ENCODE measurements around the gene TMEM117.
A peak's percentile ranks its signal among the peaks of the same experiment; 100 is the strongest.

The TMEM117 gene

GRCh38 chr12:43797561-43798217, 38.2 kb upstream of the TMEM117 start:
- no peak for TF ChIP-seq TOX (CRISPR knock-in tag; IDR thresholded peaks at IDR 0.05; ENCODE audit: borderline replicate concordance)
- no peak for TF ChIP-seq POU6F1 (CRISPR knock-in tag; IDR thresholded peaks at IDR 0.05; ENCODE audit: borderline replicate concordance, low read depth)
- no peak for TF ChIP-seq ZNF8 (CRISPR knock-in tag; IDR thresholded peaks at IDR 0.05)
- no peak for TF ChIP-seq ZFP3 (CRISPR knock-in tag; IDR thresholded peaks at IDR 0.05)
- TF ChIP-seq ZFP30 (CRISPR knock-in tag; IDR thresholded peaks at IDR 0.05) = no peak
- no peak for TF ChIP-seq ZC3H10 (CRISPR knock-in tag; IDR thresholded peaks at IDR 0.05)
- TF ChIP-seq GLIS3 (CRISPR knock-in tag; IDR thresholded peaks at IDR 0.05) = no peak
- TF ChIP-seq ISL1 (CRISPR knock-in tag; IDR thresholded peaks at IDR 0.05) = no peak
- no peak for TF ChIP-seq SNAI2 (CRISPR knock-in tag; IDR thresholded peaks at IDR 0.05)
- TF ChIP-seq CSRNP3 (CRISPR knock-in tag; IDR thresholded peaks at IDR 0.05) = no peak
- TF ChIP-seq ZNF565 (CRISPR knock-in tag; conservative IDR thresholded peaks at IDR 0.05; ENCODE audit: low read depth) = no peak
- TF ChIP-seq RARB (CRISPR knock-in tag; IDR thresholded peaks at IDR 0.05) = no peak
- TF ChIP-seq TSHZ2 (CRISPR knock-in tag; IDR thresholded peaks at IDR 0.05) = no peak

GRCh38 chr12:43805149-43805859, 30.6 kb upstream of the TMEM117 start:
- TF ChIP-seq OSR1 (CRISPR knock-in tag; IDR thresholded peaks at IDR 0.05) (no peak), CSDC2 (CRISPR knock-in tag; IDR thresholded peaks at IDR 0.05) (no peak), ESRRG (CRISPR knock-in tag; IDR thresholded peaks at IDR 0.05) (no peak), ZNF70 (CRISPR knock-in tag; IDR thresholded peaks at IDR 0.05) (no peak), ZNF8 (CRISPR knock-in tag; IDR thresholded peaks at IDR 0.05) (no peak), TSHZ2 (CRISPR knock-in tag; IDR thresholded peaks at IDR 0.05) (no peak), ISL1 (CRISPR knock-in tag; IDR thresholded peaks at IDR 0.05) (no peak), SNAI2 (CRISPR knock-in tag; IDR thresholded peaks at IDR 0.05) (no peak), CSRNP3 (CRISPR knock-in tag; IDR thresholded peaks at IDR 0.05) (no peak), CREB5 (CRISPR knock-in tag; IDR thresholded peaks at IDR 0.05; ENCODE audit: low read depth) (no peak)
- peak; percentile 29 for ATAC-seq

More at GRCh38 chr12:43797561-43798217, 38.2 kb upstream of the TMEM117 start:
- ATAC-seq = no peak

Data from SK-N-SH treated with all-trans-retinoic acid at 6 μM for 48 hours (cell line).